Left lung (tissue), 14 donors: ENCODE measurements around the gene GEMIN2. TPM values are rescaled to one million over a fixed set of nuclear protein-coding genes. Genes with fewer than 3 reads are reported as not detected.
"Not testable (repeated sequence)": the region's sequence is repeated elsewhere in the genome, so short reads cannot be mapped to it uniquely, and the experiment has no call there.

Experiments used
- ATAC-seq: fragments of 200-7000 bp; cut with Tn5 transposase; one replicate; pipeline ENCODE4 v1.9.1; 2020; ENCODE audit warnings: moderate library complexity
- DNase-seq, 4 donors: peaks; one replicate each; pipeline ENCODE4 v3.0.0-alpha.2; 2013 to 2020
- H3K27ac ChIP-seq, 2 donors: fragments of 200-600 bp; sonication (generic) in 1 of 2; one replicate each; pipeline versions ENCODE4 v1.5.0 to v1.8.0; 2020 to 2021
- H3K27me3 ChIP-seq, 2 donors: fragments of 200-600 bp; sonication (generic) in 1 of 2; one replicate each; pipeline versions ENCODE4 v1.5.0 to v1.8.0; 2020 to 2021
- H3K36me3 ChIP-seq, 2 donors: fragments of 200-600 bp; sonication (generic) in 1 of 2; one replicate each; pipeline versions ENCODE4 v1.5.0 to v1.8.0; 2020 to 2021
- H3K4me1 ChIP-seq, 2 donors: fragments of 200-600 bp; one replicate each; pipeline ENCODE4 v1.8.0; 2021
- H3K4me3 ChIP-seq, 2 donors: fragments of 200-600 bp; sonication (generic) in 1 of 2; one replicate each; pipeline versions ENCODE4 v1.5.0 to v1.8.0; 2020 to 2021; ENCODE audit warnings: mild to moderate bottlenecking in 1 of 2
- H3K9me3 ChIP-seq, 2 donors: fragments of 200-600 bp; sonication (generic) in 1 of 2; one replicate each; pipeline versions ENCODE4 v1.5.0 to v1.8.0; 2020 to 2021
- CTCF ChIP-seq, 2 donors: fragments of 200-600 bp; sonication (generic) in 1 of 2; IDR thresholded peaks; one replicate each; pipeline versions ENCODE4 v1.5.0 to v1.8.0; 2021; ENCODE audit warnings: antibody characterized with exemption in 2 of 2
- intact Hi-C, 2 donors: fragments of 100-400 bp; cut with DNase I; formaldehyde crosslinking; loops; one replicate each; pipeline versions ENCODE4 v1.11.2 to v1.14.2; 2022
- long read RNA-seq, 12 donors: library from polyadenylated mRNA in 2 of 12; unstranded in 2 of 12; transcript quantifications; one replicate each; pipeline ENCODE4 v2.0.0 and lab custom pipeline, GENCODE V29; 2019 to 2026
- polyA plus RNA-seq, 6 donors: library from polyadenylated mRNA; unstranded; fragments of 120-200 nt; gene quantifications; one replicate each; pipeline ENCODE4 v1.2.1, GENCODE V29; 2013; ENCODE audit not compliant: insufficient read length in 6 of 6
- total RNA-seq, 2 donors: library from RNA; stranded (reverse); fragmentation: NEBNext Ultra II Directional; extraction: Animal tissue kit (Norgen Biotek cat#: 25700); gene quantifications; one replicate each; pipeline ENCODE4 v1.2.1, GENCODE V29; 2021
- donor health status: DM: no; HTN: yes; CAD: no.
- donor health status: DM: no; HTN: no; CAD: no.

The GEMIN2 gene
- total RNA-seq: 10 to 100 TPM in 1 of 2 donors, 1 to 10 TPM in 1; 7.3 to 10.4 TPM
- polyA plus RNA-seq: 10 to 100 TPM; 20.2 to 26.9 (median 25.0) TPM
- long read RNA-seq, donor 1, transcript GEMIN2-204 (10 exons, 825 nt): minor isoform, 7 of 18 reads
- long read RNA-seq, donor 1, transcript GEMIN2-202 (10 exons, 1,420 nt): major isoform, 8 of 18 reads
- long read RNA-seq, donor 1, partial matches to known transcripts: 0 of 18 reads
- long read RNA-seq, donor 1, other reads (novel, unspliced or antisense): 0 of 18 reads
- long read RNA-seq, donor 2, transcript GEMIN2-202 (10 exons, 1,420 nt): major isoform, 8 of 11 reads
- long read RNA-seq, donor 2, partial matches to known transcripts: 0 of 11 reads
- long read RNA-seq, donor 2, other reads (novel, unspliced or antisense): 0 of 11 reads
- long read RNA-seq, donor 3, partial matches to known transcripts: 0 of 15 reads
- long read RNA-seq, donor 3, other reads (novel, unspliced or antisense): 8 of 15 reads
- long read RNA-seq, donor 4, transcript GEMIN2-202 (10 exons, 1,420 nt): major isoform, 7 of 9 reads
- long read RNA-seq, donor 4, partial matches to known transcripts: 0 of 9 reads
- long read RNA-seq, donor 4, other reads (novel, unspliced or antisense): 1 of 9 reads
- long read RNA-seq, donor 5, transcript GEMIN2-202 (10 exons, 1,420 nt): major isoform, 13 of 17 reads
- long read RNA-seq, donor 5, partial matches to known transcripts: 0 of 17 reads
- long read RNA-seq, donor 5, other reads (novel, unspliced or antisense): 0 of 17 reads
- long read RNA-seq, donor 6, transcript GEMIN2-202 (10 exons, 1,420 nt): major isoform, 7 of 32 reads
- long read RNA-seq, donor 6, partial matches to known transcripts: 11 of 32 reads
- long read RNA-seq, donor 6, other reads (novel, unspliced or antisense): 9 of 32 reads
- long read RNA-seq, donor 7, transcript GEMIN2-202 (10 exons, 1,420 nt): major isoform, 5 of 7 reads
- long read RNA-seq, donor 7, partial matches to known transcripts: 0 of 7 reads
- long read RNA-seq, donor 7, other reads (novel, unspliced or antisense): 0 of 7 reads
- long read RNA-seq, donor 8, partial matches to known transcripts: 0 of 9 reads
- long read RNA-seq, donor 8, other reads (novel, unspliced or antisense): 0 of 9 reads
- long read RNA-seq, donor 9: 0 reads
- long read RNA-seq, donor 10, transcript GEMIN2-202 (10 exons, 1,420 nt): major isoform, 8 of 9 reads
- long read RNA-seq, donor 10, partial matches to known transcripts: 0 of 9 reads
- long read RNA-seq, donor 10, other reads (novel, unspliced or antisense): 1 of 9 reads
- long read RNA-seq, donor 11, transcript GEMIN2-202 (10 exons, 1,420 nt): major isoform, 7 of 10 reads
- long read RNA-seq, donor 11, partial matches to known transcripts: 0 of 10 reads
- long read RNA-seq, donor 11, other reads (novel, unspliced or antisense): 0 of 10 reads
- long read RNA-seq, donor 12, transcript GEMIN2-204 (10 exons, 825 nt): major isoform, 5 of 9 reads
- long read RNA-seq, donor 12, partial matches to known transcripts: 0 of 9 reads
- long read RNA-seq, donor 12, other reads (novel, unspliced or antisense): 0 of 9 reads

- H3K27ac ChIP-seq: peak within 1 kb of the TSS; percentile 49 to 76
- ATAC-seq (peak; percentile 100), DNase-seq (peak; percentile 90 to 97 (median 94))
- peaks cover 0 to 14% of the 10 kb centered on the region in 2 donors for H3K4me1 ChIP-seq
- no peak for TF ChIP-seq CTCF (IDR thresholded peaks at IDR 0.05)
- H3K36me3 ChIP-seq: peaks cover 0 to 12% of the 10 kb centered on the region in 2 donors
- intact Hi-C loops: no loop called here
- H3K27me3 ChIP-seq: no peaks in the 10 kb centered on the region
- no peaks in the 10 kb centered on the region for H3K9me3 ChIP-seq
- peak within 1 kb of the TSS; percentile 54 to 69 for H3K4me3 ChIP-seq
Observed at GRCh38 chr14:39114073-39114838, at the start of gene GEMIN2. GEMIN2 (plus strand) TSS chr14:39114323; CDS start chr14:39114339, 16 bp downstream.

- H3K36me3 ChIP-seq: peaks cover 10 to 82% of the 10 kb centered on the region in 2 donors
- H3K9me3 ChIP-seq, H3K4me3 ChIP-seq, H3K27ac ChIP-seq, ATAC-seq, H3K27me3 ChIP-seq, H3K4me1 ChIP-seq, DNase-seq, intact Hi-C loops: not testable (repeated sequence)
Observed at GRCh38 chr14:39069169-39069805, 44.8 kb upstream of the GEMIN2 start.

- intact Hi-C loops: no loop called here
- no peak overlapping the region for H3K4me3 ChIP-seq
- DNase-seq (no peak), ATAC-seq (no peak)
- no peaks in the 10 kb centered on the region for H3K9me3 ChIP-seq
- H3K36me3 ChIP-seq: peaks cover 7 to 82% of the 10 kb centered on the region in 2 donors
- no peaks in the 10 kb centered on the region for H3K4me1 ChIP-seq
- no peak overlapping the region for H3K27ac ChIP-seq
- no peaks in the 10 kb centered on the region for H3K27me3 ChIP-seq
- TF ChIP-seq CTCF (IDR thresholded peaks at IDR 0.05): no peak
Observed at GRCh38 chr14:39069923-39070322, 44.2 kb upstream of the GEMIN2 start.

- H3K4me1 ChIP-seq: no peaks in the 10 kb centered on the region
- ATAC-seq: no peak
- TF ChIP-seq CTCF (IDR thresholded peaks at IDR 0.05): no peak
- H3K27me3 ChIP-seq: no peaks in the 10 kb centered on the region
- H3K27ac ChIP-seq: no peak overlapping the region
- no peak for DNase-seq
- no peaks in the 10 kb centered on the region for H3K9me3 ChIP-seq
- peaks cover 7 to 81% of the 10 kb centered on the region in 2 donors for H3K36me3 ChIP-seq
- intact Hi-C loops: no loop called here
- H3K4me3 ChIP-seq: no peak overlapping the region
Observed at GRCh38 chr14:39071096-39071495, 43.0 kb upstream of the GEMIN2 start.
